ENCODE measurements around the gene ZRANB2.

ZRANB2 gene

GRCh38 chr1:71087713-71088112, 6.9 kb upstream of the ZRANB2 start:
- no peak overlapping the region for H3K4me3 ChIP-seq (ENCODE audit: low read depth, low read length)
- TF ChIP-seq CTCF (IDR thresholded peaks at IDR 0.05; ENCODE audit: insufficient read depth, low read depth, low read length, missing control alignments), result no peak
- DNase-seq (ENCODE audit: low read depth), result no peak

- no peak for DNase-seq (ENCODE audit: low read depth)
- H3K4me3 ChIP-seq (ENCODE audit: low read depth, low read length), result no peak overlapping the region
- no peak for TF ChIP-seq CTCF (IDR thresholded peaks at IDR 0.05; ENCODE audit: insufficient read depth, low read depth, low read length, missing control alignments)
Measured at GRCh38 chr1:71087060-71087459, 6.2 kb upstream of the ZRANB2 start.

- H3K4me3 ChIP-seq (ENCODE audit: low read depth, low read length), result no peak overlapping the region
- TF ChIP-seq CTCF (IDR thresholded peaks at IDR 0.05; ENCODE audit: insufficient read depth, low read depth, low read length, missing control alignments), result no peak
- no peak for DNase-seq (ENCODE audit: low read depth)
Measured at GRCh38 chr1:71086331-71086730, 5.5 kb upstream of the ZRANB2 start.

GRCh38 chr1:71083271-71083670, 2.4 kb upstream of the ZRANB2 start:
- no peak overlapping the region for H3K4me3 ChIP-seq (ENCODE audit: low read depth, low read length)
- DNase-seq (ENCODE audit: low read depth), result no peak
- no peak for TF ChIP-seq CTCF (IDR thresholded peaks at IDR 0.05; ENCODE audit: insufficient read depth, low read depth, low read length, missing control alignments)

GRCh38 chr1:71081697-71082080, 854 bp upstream of the ZRANB2 start:
- TF ChIP-seq CTCF (IDR thresholded peaks at IDR 0.05; ENCODE audit: insufficient read depth, low read depth, low read length, missing control alignments), result no peak
- peak overlapping the region; percentile 94 for H3K4me3 ChIP-seq (ENCODE audit: low read depth, low read length)
- DNase-seq (ENCODE audit: low read depth), result peak; percentile 29

GRCh38 chr1:71080230-71080738, 551 bp downstream of the ZRANB2 start:
- no peak for TF ChIP-seq CTCF (IDR thresholded peaks at IDR 0.05; ENCODE audit: insufficient read depth, low read depth, low read length, missing control alignments)
- DNase-seq (ENCODE audit: low read depth), result peak; percentile 31
- peak overlapping the region; percentile 94 for H3K4me3 ChIP-seq (ENCODE audit: low read depth, low read length)

GRCh38 chr1:71074681-71075080, 6.2 kb downstream of the ZRANB2 start:
- no peak for TF ChIP-seq CTCF (IDR thresholded peaks at IDR 0.05; ENCODE audit: insufficient read depth, low read depth, low read length, missing control alignments)
- no peak overlapping the region for H3K4me3 ChIP-seq (ENCODE audit: low read depth, low read length)
- DNase-seq (ENCODE audit: low read depth), result no peak

Measured in GM12865 (cell line).